ENCODE measurements around the gene PEX12. TPM values are rescaled to one million over a fixed set of nuclear protein-coding genes. Genes with fewer than 3 reads are reported as not detected.

PEX12 gene
- total RNA-seq, 4 donors from 2014 or later: 4.1 to 9.0 (median 5.0) TPM

DNA sequence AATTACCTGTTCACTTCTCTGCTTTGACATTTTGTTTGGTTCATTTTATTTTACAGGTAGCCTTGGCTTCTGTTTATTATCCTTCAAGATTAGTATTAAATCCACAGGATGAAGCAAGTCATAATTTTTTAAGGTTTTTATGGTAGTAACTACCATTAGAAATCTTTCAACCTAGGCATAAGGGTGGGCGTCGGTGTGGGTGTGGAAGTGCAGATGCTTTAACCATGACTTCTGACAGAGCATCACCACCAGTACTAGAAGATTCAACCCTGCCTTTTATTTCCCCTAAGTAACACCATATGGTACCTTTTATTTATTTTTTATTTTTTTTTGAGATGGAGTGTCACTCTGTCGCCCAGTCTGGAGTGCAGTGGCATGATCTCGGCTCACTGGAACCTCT lies 31.5 kb upstream of the PEX12 start:
- Histone ChIP-seq H3K9me3 (no peaks in the 10 kb centered on the region), H3K36me3 (peaks cover 21 to 78% (median 58%) of the 10 kb centered on the region in 4 donors), H3K4me3 (peak overlapping the region in 1 of 4 donors; percentile 51), H3K27ac (replicated peaks in 1 of 4) (peak overlapping the region in 2 of 4 donors; percentile 29 to 65), H3K27me3 (no peaks in the 10 kb centered on the region), H3K4me1 (peaks cover 0 to 81% (median 61%) of the 10 kb centered on the region in 4 donors)
- no peak for DNase-seq (ENCODE audit: extremely low spot score)
- TF ChIP-seq POLR2A (IDR thresholded peaks at IDR 0.05; ENCODE audit: low read depth) (no peak), EP300 (IDR thresholded peaks at IDR 0.05) (no peak), POLR2AphosphoS5 (IDR thresholded peaks at IDR 0.05) (no peak)
- TF ChIP-seq, protein P1, sequence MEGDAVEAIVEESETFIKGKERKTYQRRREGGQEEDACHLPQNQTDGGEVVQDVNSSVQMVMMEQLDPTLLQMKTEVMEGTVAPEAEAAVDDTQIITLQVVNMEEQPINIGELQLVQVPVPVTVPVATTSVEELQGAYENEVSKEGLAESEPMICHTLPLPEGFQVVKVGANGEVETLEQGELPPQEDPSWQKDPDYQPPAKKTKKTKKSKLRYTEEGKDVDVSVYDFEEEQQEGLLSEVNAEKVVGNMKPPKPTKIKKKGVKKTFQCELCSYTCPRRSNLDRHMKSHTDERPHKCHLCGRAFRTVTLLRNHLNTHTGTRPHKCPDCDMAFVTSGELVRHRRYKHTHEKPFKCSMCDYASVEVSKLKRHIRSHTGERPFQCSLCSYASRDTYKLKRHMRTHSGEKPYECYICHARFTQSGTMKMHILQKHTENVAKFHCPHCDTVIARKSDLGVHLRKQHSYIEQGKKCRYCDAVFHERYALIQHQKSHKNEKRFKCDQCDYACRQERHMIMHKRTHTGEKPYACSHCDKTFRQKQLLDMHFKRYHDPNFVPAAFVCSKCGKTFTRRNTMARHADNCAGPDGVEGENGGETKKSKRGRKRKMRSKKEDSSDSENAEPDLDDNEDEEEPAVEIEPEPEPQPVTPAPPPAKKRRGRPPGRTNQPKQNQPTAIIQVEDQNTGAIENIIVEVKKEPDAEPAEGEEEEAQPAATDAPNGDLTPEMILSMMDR (IDR thresholded peaks at IDR 0.05): no peak
- 99% methylated on average over 4 of the region's 4 CpGs for WGBS
- intact Hi-C loops (cut with DNase I): loop anchor here (5.0 to 10.0 kb wide), 2 partner anchors 137 to 205 kb away; no protein-coding TSS in a partner anchor

DNA sequence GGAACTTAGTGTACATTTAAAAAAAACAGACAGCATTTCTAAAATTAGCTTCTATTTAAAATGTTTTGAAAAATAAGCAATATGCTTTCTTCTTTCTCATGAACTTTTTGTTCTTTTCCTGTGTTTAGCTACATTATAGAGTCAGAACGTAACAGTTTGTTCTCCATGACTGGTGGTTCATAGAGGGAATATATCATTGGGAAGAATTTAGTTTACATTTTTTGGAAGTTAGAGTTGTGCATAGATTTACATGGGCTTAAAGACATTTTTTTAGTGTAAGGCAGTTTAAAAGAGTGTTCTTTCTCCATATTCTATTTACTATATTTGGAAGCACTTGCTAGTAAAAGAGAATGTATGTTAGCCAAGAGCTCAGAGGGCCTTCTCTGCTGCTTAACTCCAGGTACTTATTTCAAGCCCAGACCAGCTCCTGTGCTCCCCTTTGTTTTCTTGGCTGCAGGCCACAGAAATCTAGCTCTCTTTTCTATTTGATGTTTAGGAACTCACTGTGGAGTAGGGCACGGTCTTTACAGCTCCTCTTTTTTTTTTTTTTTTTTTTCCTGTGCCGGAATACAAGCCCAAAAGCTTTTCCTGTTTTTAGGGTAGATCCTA lies 29.0 kb upstream of the PEX12 start:
- H3K9me3 ChIP-seq: no peaks in the 10 kb centered on the region
- peaks cover 32 to 98% (median 80%) of the 10 kb centered on the region in 4 donors for H3K36me3 ChIP-seq
- H3K27me3 ChIP-seq: no peaks in the 10 kb centered on the region
- DNase-seq (ENCODE audit: extremely low spot score): no peak
- H3K4me3 ChIP-seq: peak overlapping the region; percentile 15 to 51 (median 23)
- peak overlapping the region; percentile 60 to 71 (median 64) for H3K27ac ChIP-seq (replicated peaks in 1 of 4)
- intact Hi-C loops (cut with DNase I): no loop called here
- 51% methylated on average over 3 of the region's 3 CpGs for WGBS
- H3K4me1 ChIP-seq: peaks cover 0 to 60% (median 46%) of the 10 kb centered on the region in 4 donors
- TF ChIP-seq, protein P1 (IDR thresholded peaks at IDR 0.05): no peak
- TF ChIP-seq EP300 (IDR thresholded peaks at IDR 0.05) (no peak), POLR2A (IDR thresholded peaks at IDR 0.05; ENCODE audit: low read depth) (no peak), POLR2AphosphoS5 (IDR thresholded peaks at IDR 0.05) (peak in 1 of 2 donors; percentile 68)

DNA sequence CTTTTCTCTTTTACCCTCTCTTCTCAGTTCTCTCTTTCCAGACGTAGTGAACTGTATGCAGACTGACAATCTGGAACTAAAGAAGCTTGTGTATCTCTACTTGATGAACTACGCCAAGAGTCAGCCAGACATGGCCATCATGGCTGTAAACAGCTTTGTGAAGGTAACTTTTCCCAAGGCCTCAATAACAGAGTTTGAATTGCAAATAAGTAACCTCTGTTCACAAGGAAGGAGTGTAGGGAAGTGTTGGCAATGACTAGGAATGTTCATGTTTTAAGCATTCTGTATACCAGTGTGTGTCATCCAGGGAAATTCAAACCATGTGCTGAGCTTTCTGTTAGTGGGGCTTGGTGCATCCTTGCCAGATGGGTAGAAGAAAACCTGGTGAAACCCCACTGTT lies 27.3 kb upstream of the PEX12 start:
- no peak for DNase-seq (ENCODE audit: extremely low spot score)
- H3K27ac ChIP-seq (replicated peaks in 1 of 4): peak overlapping the region; percentile 44 to 60 (median 51)
- H3K4me3 ChIP-seq: no peak overlapping the region
- H3K9me3 ChIP-seq: no peaks in the 10 kb centered on the region
- peaks cover 35 to 98% (median 85%) of the 10 kb centered on the region in 4 donors for H3K36me3 ChIP-seq
- intact Hi-C loops (cut with DNase I): no loop called here
- H3K4me1 ChIP-seq: peaks cover 0 to 52% (median 43%) of the 10 kb centered on the region in 4 donors
- WGBS: 90% methylated on average over 2 of the region's 2 CpGs
- H3K27me3 ChIP-seq: no peaks in the 10 kb centered on the region
- no peak for TF ChIP-seq POLR2A (IDR thresholded peaks at IDR 0.05; ENCODE audit: low read depth)
- TF ChIP-seq EP300 (IDR thresholded peaks at IDR 0.05): no peak
- TF ChIP-seq, protein P1 (IDR thresholded peaks at IDR 0.05): no peak
- no peak for TF ChIP-seq POLR2AphosphoS5 (IDR thresholded peaks at IDR 0.05)

DNA sequence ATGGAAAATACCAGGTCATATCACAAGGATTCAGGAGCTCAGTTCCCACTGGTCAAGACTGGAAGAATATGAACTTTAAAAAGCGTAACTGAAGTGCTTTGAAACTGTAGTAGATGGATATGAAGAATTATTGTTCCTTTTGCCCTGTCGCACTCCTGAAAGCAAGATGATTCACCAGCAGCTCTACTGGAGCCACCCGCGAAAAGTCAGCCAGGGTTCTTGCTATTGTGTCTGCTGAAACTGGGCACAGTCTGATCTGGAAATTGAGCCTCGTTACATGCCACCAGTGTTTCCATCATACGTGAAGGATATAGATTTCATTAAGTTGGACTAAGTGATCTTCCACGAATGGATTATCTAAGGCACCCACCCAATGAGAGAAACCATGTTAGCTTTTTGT lies 25.3 kb upstream of the PEX12 start:
- Histone ChIP-seq H3K9me3 (no peaks in the 10 kb centered on the region), H3K4me1 (peaks cover 4 to 35% (median 29%) of the 10 kb centered on the region in 4 donors), H3K4me3 (no peak overlapping the region), H3K27me3 (no peaks in the 10 kb centered on the region), H3K27ac (replicated peaks in 1 of 4) (no peak overlapping the region), H3K36me3 (peaks cover 32 to 98% (median 85%) of the 10 kb centered on the region in 4 donors)
- TF ChIP-seq POLR2A (IDR thresholded peaks at IDR 0.05; ENCODE audit: low read depth): no peak
- TF ChIP-seq POLR2AphosphoS5 (IDR thresholded peaks at IDR 0.05): no peak
- no peak for TF ChIP-seq EP300 (IDR thresholded peaks at IDR 0.05)
- TF ChIP-seq, protein P1 (IDR thresholded peaks at IDR 0.05): no peak
- no peak for DNase-seq (ENCODE audit: extremely low spot score)
- 89% methylated on average over 7 of the region's 7 CpGs for WGBS
- intact Hi-C loops (cut with DNase I): no loop called here
